ENCODE measurements around the gene WTAP. TPM values are rescaled to one million over a fixed set of nuclear protein-coding genes. Genes with fewer than 3 reads are reported as not detected.
"Not testable (repeated sequence)": the region's sequence is repeated elsewhere in the genome, so short reads cannot be mapped to it uniquely, and the experiment has no call there.

WTAP gene
- total RNA-seq, 2 donors from 2014 or later: 46.3 to 157 TPM

DNA sequence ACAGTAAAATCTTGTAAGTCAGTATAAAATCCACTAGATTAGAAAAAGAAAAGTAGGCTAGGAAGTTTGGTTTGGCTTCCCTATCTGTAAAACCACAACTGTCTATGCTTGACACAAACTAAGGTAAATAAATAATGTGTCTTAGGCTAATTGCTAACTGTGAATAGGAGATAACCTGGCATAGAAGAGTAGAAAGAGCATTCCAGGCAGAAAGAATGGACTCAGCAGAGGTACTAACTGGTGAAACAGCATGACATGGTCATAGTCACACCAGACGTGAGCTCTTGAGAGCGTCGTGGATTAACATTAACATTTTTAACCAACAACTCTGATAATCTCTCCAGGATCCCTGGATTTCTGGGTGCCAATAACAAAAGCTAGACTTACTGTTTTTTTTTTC lies 8.7 kb upstream of the WTAP start:
- no peak for ATAC-seq (ENCODE audit: insufficient number of reproducible peaks, low FRiP score, low read depth)
- Histone ChIP-seq H3K4me1 (ENCODE audit: control insufficient read depth in 1 of 2, low read depth in 2 of 2) (peaks cover 14 to 38% of the 10 kb centered on the region in 2 donors), H3K27me3 (replicated peaks; ENCODE audit: insufficient read depth) (no peaks in the 10 kb centered on the region), H3K36me3 (no peaks in the 10 kb centered on the region), H3K9me3 (no peaks in the 10 kb centered on the region), H3K27ac (no peak overlapping the region), H3K4me3 (no peak overlapping the region)
- TF ChIP-seq, protein P1, sequence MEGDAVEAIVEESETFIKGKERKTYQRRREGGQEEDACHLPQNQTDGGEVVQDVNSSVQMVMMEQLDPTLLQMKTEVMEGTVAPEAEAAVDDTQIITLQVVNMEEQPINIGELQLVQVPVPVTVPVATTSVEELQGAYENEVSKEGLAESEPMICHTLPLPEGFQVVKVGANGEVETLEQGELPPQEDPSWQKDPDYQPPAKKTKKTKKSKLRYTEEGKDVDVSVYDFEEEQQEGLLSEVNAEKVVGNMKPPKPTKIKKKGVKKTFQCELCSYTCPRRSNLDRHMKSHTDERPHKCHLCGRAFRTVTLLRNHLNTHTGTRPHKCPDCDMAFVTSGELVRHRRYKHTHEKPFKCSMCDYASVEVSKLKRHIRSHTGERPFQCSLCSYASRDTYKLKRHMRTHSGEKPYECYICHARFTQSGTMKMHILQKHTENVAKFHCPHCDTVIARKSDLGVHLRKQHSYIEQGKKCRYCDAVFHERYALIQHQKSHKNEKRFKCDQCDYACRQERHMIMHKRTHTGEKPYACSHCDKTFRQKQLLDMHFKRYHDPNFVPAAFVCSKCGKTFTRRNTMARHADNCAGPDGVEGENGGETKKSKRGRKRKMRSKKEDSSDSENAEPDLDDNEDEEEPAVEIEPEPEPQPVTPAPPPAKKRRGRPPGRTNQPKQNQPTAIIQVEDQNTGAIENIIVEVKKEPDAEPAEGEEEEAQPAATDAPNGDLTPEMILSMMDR (IDR thresholded peaks at IDR 0.05): no peak
- DNase-seq (ENCODE audit: low spot score): no peak

DNA sequence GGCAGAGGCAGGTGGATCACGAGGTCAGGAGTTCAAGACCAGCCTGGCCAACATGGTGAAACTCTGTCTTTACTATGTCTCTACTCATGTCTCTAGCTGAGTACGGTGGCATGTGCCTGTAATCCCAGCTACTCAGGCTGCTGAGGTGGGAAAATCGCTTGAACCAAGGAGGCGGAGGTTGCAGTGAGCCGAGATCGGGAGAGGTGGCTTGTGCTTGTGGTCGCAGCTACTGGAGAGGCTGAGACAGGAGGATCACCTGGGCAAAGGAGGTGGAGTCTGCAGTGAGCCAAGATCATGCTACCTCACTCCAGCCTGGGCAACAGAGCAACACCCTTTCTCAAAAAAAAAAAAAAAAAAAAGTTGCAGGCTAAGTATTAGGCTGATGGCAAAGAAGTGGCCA lies 8.0 kb upstream of the WTAP start:
- H3K27ac ChIP-seq: no peak overlapping the region
- DNase-seq (ENCODE audit: low spot score): no peak
- H3K9me3 ChIP-seq: no peaks in the 10 kb centered on the region
- ATAC-seq (ENCODE audit: insufficient number of reproducible peaks, low FRiP score, low read depth): no peak
- H3K4me3 ChIP-seq: no peak overlapping the region
- TF ChIP-seq, protein P1 (IDR thresholded peaks at IDR 0.05): no peak
- H3K36me3 ChIP-seq: no peaks in the 10 kb centered on the region
- H3K27me3 ChIP-seq (replicated peaks; ENCODE audit: insufficient read depth): no peaks in the 10 kb centered on the region
- H3K4me1 ChIP-seq (ENCODE audit: control insufficient read depth in 1 of 2, low read depth in 2 of 2): peaks cover 14 to 37% of the 10 kb centered on the region in 2 donors

DNA sequence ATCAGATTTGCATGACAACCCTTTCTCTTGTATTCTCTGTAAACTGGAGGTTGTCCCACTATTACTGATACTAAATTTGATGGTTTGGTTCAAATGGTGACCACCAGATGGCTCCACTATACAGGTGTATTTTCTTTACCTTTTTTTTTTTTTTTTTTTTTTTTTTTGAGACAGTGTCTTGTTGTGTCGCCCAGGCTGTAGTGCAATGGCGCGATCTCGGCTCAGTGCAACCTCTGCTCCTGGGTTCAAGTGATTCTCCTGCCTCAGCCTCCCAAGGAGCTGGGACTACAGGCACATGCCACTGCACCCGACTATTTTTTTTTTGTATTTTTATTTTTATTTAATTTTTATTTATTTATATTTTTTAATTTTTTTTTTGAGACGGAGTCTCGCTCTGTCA lies 6.6 kb upstream of the WTAP start:
- no peaks in the 10 kb centered on the region for H3K9me3 ChIP-seq
- no peak overlapping the region for H3K27ac ChIP-seq
- H3K4me3 ChIP-seq: no peak overlapping the region
- no peak for ATAC-seq (ENCODE audit: insufficient number of reproducible peaks, low FRiP score, low read depth)
- peaks cover 11 to 24% of the 10 kb centered on the region in 2 donors for H3K4me1 ChIP-seq (ENCODE audit: control insufficient read depth in 1 of 2, low read depth in 2 of 2)
- TF ChIP-seq, protein P1 (IDR thresholded peaks at IDR 0.05): peak; percentile 10
- no peaks in the 10 kb centered on the region for H3K27me3 ChIP-seq (replicated peaks; ENCODE audit: insufficient read depth)
- DNase-seq (ENCODE audit: low spot score): no peak
- no peaks in the 10 kb centered on the region for H3K36me3 ChIP-seq

DNA sequence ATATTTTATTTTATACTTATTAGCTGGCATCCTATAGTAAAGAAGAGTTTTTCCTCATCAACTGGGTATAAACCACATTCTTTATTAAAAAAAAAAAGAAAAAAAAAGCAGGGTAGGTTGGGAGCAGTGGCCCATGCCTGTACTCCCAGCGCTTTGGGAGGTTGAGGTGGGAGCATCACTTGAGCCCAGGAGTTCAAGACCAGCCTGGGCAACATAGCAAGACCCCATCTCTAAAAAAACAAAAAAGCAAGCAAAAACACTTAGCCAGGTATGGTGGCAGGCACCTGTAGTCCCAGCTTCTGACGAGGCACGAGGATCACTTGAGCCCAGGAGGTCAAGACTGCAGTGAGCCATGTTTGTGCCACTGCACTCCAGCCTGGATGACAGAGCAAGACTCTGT lies 5.3 kb upstream of the WTAP start:
- not testable (repeated sequence) for H3K27ac ChIP-seq; H3K9me3 ChIP-seq; H3K27me3 ChIP-seq (replicated peaks; ENCODE audit: insufficient read depth); H3K36me3 ChIP-seq; ATAC-seq (ENCODE audit: insufficient number of reproducible peaks, low FRiP score, low read depth); H3K4me3 ChIP-seq; DNase-seq (ENCODE audit: low spot score)
- H3K4me1 ChIP-seq (ENCODE audit: control insufficient read depth in 1 of 2, low read depth in 2 of 2): peaks cover 8 to 19% of the 10 kb centered on the region in 2 donors

DNA sequence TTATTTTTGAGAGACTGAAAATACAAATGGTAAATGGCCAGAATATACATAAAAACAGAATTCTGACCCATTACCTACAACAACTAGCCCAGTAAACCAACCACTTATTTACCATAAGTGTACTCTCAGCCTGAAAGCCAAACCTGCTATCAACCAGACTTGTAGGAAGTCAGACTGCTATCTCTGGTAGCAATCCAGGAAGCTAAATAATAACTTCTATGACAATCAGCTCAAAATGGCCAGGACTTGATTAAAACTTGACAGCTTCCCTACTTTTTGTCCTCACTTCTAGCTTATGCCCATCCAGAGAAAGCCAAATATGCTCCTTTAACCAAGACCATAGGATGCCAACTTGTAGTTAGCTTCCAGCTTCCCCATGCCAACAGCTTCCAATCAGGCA lies 4.7 kb upstream of the WTAP start:
- ATAC-seq (ENCODE audit: insufficient number of reproducible peaks, low FRiP score, low read depth) (no peak), DNase-seq (ENCODE audit: low spot score) (no peak)
- H3K4me3 ChIP-seq: no peak overlapping the region
- no peaks in the 10 kb centered on the region for H3K36me3 ChIP-seq
- peaks cover 1 to 13% of the 10 kb centered on the region in 2 donors for H3K4me1 ChIP-seq (ENCODE audit: control insufficient read depth in 1 of 2, low read depth in 2 of 2)
- H3K27ac ChIP-seq: no peak overlapping the region
- TF ChIP-seq, protein P1 (IDR thresholded peaks at IDR 0.05): no peak
- H3K9me3 ChIP-seq: no peaks in the 10 kb centered on the region
- H3K27me3 ChIP-seq (replicated peaks; ENCODE audit: insufficient read depth): no peaks in the 10 kb centered on the region

DNA sequence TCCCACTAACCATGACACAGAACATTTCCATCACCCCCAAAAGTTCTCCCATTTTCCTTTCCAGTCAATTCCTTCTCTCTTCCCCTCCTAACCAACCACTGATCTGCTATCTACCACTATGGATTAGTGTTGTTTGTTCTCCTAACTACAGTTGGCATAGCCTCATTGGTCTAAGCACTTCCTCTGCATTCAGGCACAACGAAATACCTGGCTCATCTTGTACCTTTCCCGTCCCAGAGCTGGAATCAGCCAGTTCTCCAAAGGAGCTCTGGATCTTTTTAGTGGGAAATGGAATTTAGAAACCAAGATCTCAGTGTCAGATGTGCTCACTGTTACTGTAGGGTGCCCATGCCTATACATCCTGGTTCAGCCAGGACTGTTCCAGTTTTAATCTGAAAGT lies 4.0 kb upstream of the WTAP start:
- H3K9me3 ChIP-seq: no peaks in the 10 kb centered on the region
- TF ChIP-seq, protein P1 (IDR thresholded peaks at IDR 0.05): no peak
- no peaks in the 10 kb centered on the region for H3K27me3 ChIP-seq (replicated peaks; ENCODE audit: insufficient read depth)
- no peak overlapping the region for H3K27ac ChIP-seq
- no peak overlapping the region for H3K4me3 ChIP-seq
- ATAC-seq (ENCODE audit: insufficient number of reproducible peaks, low FRiP score, low read depth) (no peak), DNase-seq (ENCODE audit: low spot score) (no peak)
- H3K4me1 ChIP-seq (ENCODE audit: control insufficient read depth in 1 of 2, low read depth in 2 of 2): peaks cover 0 to 9% of the 10 kb centered on the region in 2 donors
- no peaks in the 10 kb centered on the region for H3K36me3 ChIP-seq

Measured in thoracic aorta (tissue), 2 donors.